Lung (tissue), 12 donors: ENCODE measurements around the gene ERAS. TPM values are rescaled to one million over a fixed set of nuclear protein-coding genes. Genes with fewer than 3 reads are reported as not detected.

ENCODE experiments used
- ATAC-seq: fragments of 200-7000 bp; cut with Tn5 transposase; one replicate; pipeline ENCODE4 v1.9.1; 2020; ENCODE audit warnings: moderate number of reproducible peaks; ENCODE audit not compliant: insufficient read depth, low FRiP score
- DNase-seq, 3 donors: peaks; one replicate each; pipeline ENCODE4 v3.0.0-alpha.2; 2013 to 2017
- H3K27ac ChIP-seq, 2 donors: one replicate each; pipeline ENCODE4 v1.5.1; 2013; ENCODE audit warnings: mild to moderate bottlenecking in 2 of 2, moderate library complexity in 2 of 2, control low read depth in 1 of 2, inconsistent platforms in 1 of 2, low read depth in 1 of 2, low read length in 1 of 2
- H3K27me3 ChIP-seq, 3 donors: one replicate each; pipeline ENCODE4 v1.5.1; 2013; ENCODE audit warnings: low read length in 2 of 3; ENCODE audit not compliant: control insufficient read depth in 3 of 3, insufficient read depth in 3 of 3
- H3K36me3 ChIP-seq, 4 donors: one replicate each; pipeline ENCODE4 v1.5.1; 2013; ENCODE audit warnings: low read length in 4 of 4, mild to moderate bottlenecking in 1 of 4, moderate library complexity in 1 of 4; ENCODE audit not compliant: control insufficient read depth in 4 of 4, insufficient read depth in 4 of 4
- H3K4me1 ChIP-seq, 5 donors: one replicate each; pipeline ENCODE4 v1.5.1; 2013; ENCODE audit warnings: low read length in 5 of 5, mild to moderate bottlenecking in 2 of 5, moderate library complexity in 1 of 5; ENCODE audit not compliant: control insufficient read depth in 5 of 5, insufficient read depth in 5 of 5
- H3K4me3 ChIP-seq: one replicate; pipeline ENCODE4 v1.5.1; 2013; ENCODE audit warnings: mild to moderate bottlenecking, control low read depth, moderate library complexity
- H3K9ac ChIP-seq, 2 donors: one replicate each; pipeline ENCODE4 v1.5.1; 2013; ENCODE audit warnings: low read length in 2 of 2, control low read depth in 1 of 2; ENCODE audit not compliant: insufficient read depth in 1 of 2
- H3K9me3 ChIP-seq, 4 donors: one replicate each; pipeline ENCODE4 v1.5.1; 2013; ENCODE audit warnings: low read length in 3 of 4, mild to moderate bottlenecking in 1 of 4, moderate library complexity in 1 of 4; ENCODE audit not compliant: control insufficient read depth in 4 of 4, insufficient read depth in 3 of 4
- WGBS, 2 donors: extraction: QIAGEN DNeasy Blood & Tissue Kit; methylation state at CpG; one replicate each; pipeline ENCODE4 v1.1.7; 2013; 5-methylcytosine and 5-hydroxymethylcytosine counted together
- polyA plus RNA-seq, 2 donors: library from polyadenylated mRNA; stranded (reverse); fragments of 200-250 nt; gene quantifications; one replicate each; pipeline ENCODE4 v1.2.1, GENCODE V29; 2013
- total RNA-seq, 2 donors: library from RNA; depleted of rRNA in 1 of 2; stranded (reverse); fragments of >200 nt in 1 of 2; gene quantifications; one replicate each; pipeline ENCODE4 v1.2.1, GENCODE V29; 2014 to 2021
- TF ChIP-seq, protein P1 (sequence below): IDR thresholded peaks from 2 replicates; pipeline ENCODE4 v1.5.1; 2012; ENCODE audit warnings: mild to moderate bottlenecking; ENCODE audit errors: control extremely low read depth, extremely low read depth
- donor health status: control.
- donor health status: control.
- donor health status: Bipolar disorder and iron deficiency.
- donor health status: healthy.
- donor health status: DM: yes; HTN: yes; CAD: no.

The ERAS gene
- total and polyA plus RNA-seq, 4 donors: 0.24 TPM; not detected in 3

DNA sequence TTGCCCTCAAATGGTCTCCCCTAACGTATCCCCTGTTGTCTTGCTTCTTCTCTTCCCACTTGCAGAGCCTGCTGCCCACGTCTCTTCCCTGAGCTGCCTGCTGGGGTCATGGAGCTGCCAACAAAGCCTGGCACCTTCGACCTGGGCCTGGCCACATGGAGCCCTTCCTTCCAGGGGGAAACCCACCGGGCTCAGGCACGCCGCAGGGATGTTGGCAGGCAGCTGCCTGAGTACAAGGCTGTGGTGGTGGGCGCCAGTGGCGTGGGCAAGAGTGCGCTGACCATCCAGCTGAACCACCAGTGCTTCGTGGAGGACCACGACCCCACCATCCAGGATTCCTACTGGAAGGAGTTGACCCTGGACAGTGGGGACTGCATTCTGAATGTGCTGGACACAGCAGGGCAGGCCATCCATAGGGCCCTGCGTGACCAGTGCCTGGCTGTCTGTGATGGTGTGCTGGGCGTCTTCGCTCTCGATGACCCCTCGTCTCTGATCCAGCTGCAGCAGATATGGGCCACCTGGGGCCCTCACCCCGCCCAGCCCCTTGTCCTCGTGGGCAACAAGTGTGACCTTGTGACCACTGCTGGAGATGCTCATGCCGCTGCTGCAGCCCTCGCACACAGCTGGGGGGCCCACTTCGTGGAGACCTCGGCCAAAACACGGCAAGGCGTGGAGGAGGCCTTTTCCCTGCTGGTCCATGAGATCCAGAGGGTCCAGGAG is 2.9 kb downstream of the ERAS start:
- no peak overlapping the region for H3K27ac ChIP-seq
- 85 to 96% methylated on average over 18 to 24 of the region's 24 CpGs for WGBS, 2 donors
- H3K4me1 ChIP-seq: peaks cover 0 to under 1% (median 0%) of the 10 kb centered on the region in 5 donors
- no peaks in the 10 kb centered on the region for H3K36me3 ChIP-seq
- H3K4me3 ChIP-seq: no peak overlapping the region
- TF ChIP-seq, protein P1, sequence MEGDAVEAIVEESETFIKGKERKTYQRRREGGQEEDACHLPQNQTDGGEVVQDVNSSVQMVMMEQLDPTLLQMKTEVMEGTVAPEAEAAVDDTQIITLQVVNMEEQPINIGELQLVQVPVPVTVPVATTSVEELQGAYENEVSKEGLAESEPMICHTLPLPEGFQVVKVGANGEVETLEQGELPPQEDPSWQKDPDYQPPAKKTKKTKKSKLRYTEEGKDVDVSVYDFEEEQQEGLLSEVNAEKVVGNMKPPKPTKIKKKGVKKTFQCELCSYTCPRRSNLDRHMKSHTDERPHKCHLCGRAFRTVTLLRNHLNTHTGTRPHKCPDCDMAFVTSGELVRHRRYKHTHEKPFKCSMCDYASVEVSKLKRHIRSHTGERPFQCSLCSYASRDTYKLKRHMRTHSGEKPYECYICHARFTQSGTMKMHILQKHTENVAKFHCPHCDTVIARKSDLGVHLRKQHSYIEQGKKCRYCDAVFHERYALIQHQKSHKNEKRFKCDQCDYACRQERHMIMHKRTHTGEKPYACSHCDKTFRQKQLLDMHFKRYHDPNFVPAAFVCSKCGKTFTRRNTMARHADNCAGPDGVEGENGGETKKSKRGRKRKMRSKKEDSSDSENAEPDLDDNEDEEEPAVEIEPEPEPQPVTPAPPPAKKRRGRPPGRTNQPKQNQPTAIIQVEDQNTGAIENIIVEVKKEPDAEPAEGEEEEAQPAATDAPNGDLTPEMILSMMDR: no peak
- H3K9me3 ChIP-seq: peaks cover 0 to 26% (median 0%) of the 10 kb centered on the region in 4 donors
- ATAC-seq (no peak), DNase-seq (no peak)
- no peak overlapping the region for H3K9ac ChIP-seq
- H3K27me3 ChIP-seq: peaks cover 2 to 35% (median 14%) of the 10 kb centered on the region in 3 donors

DNA sequence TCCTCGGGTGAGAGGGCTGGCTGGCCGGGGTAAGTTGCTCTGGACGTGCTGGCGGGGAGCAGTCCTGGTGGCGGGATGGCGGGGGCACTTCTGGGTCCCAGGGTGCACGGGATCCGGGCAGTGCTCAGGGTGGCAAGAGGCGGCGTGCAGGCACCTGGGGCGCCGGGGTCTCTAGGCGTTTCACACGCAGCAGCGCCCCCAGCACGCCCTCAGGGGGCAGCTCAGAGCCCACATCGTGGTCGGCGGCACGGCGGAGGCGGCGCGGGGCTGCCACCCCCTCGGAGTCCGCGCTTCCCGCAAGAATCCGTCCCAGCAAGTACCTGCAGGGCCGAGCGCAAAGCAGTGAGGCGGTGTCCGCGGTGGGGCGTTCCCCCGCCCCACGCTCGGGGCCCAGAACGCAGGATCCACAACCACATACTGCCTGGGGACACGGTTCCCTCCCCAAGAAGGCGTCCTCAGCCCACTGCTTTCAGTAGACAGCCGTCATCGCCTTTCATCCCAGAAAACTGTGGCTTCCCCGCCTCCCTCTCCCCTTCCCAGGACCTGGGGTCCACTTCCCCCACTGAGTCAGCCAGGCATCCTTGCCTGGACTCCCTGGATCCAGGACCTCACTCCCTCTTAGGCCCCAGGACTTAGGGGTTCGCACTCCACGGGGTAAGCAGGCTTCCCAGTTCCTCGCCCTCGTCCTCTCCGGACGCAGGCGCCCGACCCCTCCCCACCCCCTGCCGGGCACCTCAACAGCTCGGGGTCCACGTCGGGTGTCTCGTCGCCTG is 5.0 kb downstream of the ERAS start:
- ATAC-seq (no peak), DNase-seq (no peak)
- no peak overlapping the region for H3K4me3 ChIP-seq
- peaks cover 0 to 21% (median 0%) of the 10 kb centered on the region in 4 donors for H3K9me3 ChIP-seq
- 20 to 41% methylated on average over 19 to 58 of the region's 58 CpGs for WGBS, 2 donors
- TF ChIP-seq, protein P1: no peak
- H3K27ac ChIP-seq: no peak overlapping the region
- H3K27me3 ChIP-seq: peaks cover 2 to 43% (median 26%) of the 10 kb centered on the region in 3 donors
- no peaks in the 10 kb centered on the region for H3K36me3 ChIP-seq
- H3K4me1 ChIP-seq: peaks cover 0 to 2% (median 0%) of the 10 kb centered on the region in 5 donors
- no peak overlapping the region for H3K9ac ChIP-seq

DNA sequence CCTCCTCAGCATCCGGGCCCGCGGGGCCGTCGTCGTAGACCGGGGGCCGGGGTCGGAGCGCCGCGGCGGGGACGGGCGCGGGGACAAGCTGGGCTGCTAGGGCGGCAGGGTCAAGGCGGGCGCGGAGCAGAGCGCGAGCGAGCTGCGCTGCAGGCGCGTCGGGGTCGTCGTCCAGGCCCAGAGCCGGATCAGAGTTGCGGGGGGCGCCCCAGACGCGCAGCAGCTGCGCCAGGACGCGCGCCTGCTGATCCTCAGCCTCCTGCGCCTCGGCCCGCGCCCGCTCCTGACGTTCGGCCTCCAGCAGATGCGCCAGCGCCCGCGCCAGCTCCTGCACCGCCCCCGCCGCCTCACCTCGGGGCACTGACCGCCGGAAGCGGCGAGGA is 5.6 kb downstream of the ERAS start:
- Histone ChIP-seq H3K4me3 (no peak overlapping the region), H3K9ac (no peak overlapping the region), H3K36me3 (no peaks in the 10 kb centered on the region), H3K9me3 (peaks cover 0 to 18% (median 0%) of the 10 kb centered on the region in 4 donors), H3K4me1 (peaks cover 0 to 2% (median 0%) of the 10 kb centered on the region in 5 donors), H3K27ac (no peak overlapping the region), H3K27me3 (peaks cover 2 to 43% (median 26%) of the 10 kb centered on the region in 3 donors)
- ATAC-seq: no peak
- 38% methylated on average over 57 of the region's 57 CpGs; no CpG with 5 or more reads in 1 of the 2 donors for WGBS, 2 donors
- TF ChIP-seq, protein P1: no peak
- no peak for DNase-seq
